NCI-H2171 (cell line): ENCODE results near the gene NIM1K.
"Not testable (repeated sequence)": the region's sequence is repeated elsewhere in the genome, so short reads cannot be mapped to it uniquely, and the experiment has no call there.

Source experiments
- DNase-seq: peaks from one replicate; lab custom pipeline; 2025; lab: John Stamatoyannopoulos, UW

Gene NIM1K

DNA sequence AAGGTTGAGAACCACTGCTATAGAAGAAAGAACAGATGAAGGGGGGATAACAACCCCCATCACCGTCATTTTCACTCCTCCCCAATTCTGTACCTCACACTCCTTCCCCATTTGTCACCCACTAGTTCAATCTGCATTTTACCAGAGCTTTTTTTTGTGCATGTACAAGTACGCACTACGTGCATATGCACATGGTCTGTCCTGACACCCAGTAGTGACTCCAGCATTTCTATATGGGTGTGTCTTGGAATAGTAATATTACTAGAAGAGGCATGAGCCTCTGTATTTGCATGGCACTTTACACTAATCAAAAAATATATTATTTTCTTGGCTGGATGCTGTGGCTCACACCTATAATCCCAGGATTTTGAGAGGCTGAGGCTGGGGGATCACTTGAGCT lies 38.7 kb downstream of the NIM1K start:
- no peak for DNase-seq

GRCh38 chr5:43231977-43232376 lies 40.0 kb downstream of the NIM1K start:
- no peak for DNase-seq

- DNase-seq: no peak
Observed at GRCh38 chr5:43232943-43233833, 41.2 kb downstream of the NIM1K start.

- DNase-seq: no peak
Observed at GRCh38 chr5:43233946-43234345, 41.9 kb downstream of the NIM1K start.

DNA sequence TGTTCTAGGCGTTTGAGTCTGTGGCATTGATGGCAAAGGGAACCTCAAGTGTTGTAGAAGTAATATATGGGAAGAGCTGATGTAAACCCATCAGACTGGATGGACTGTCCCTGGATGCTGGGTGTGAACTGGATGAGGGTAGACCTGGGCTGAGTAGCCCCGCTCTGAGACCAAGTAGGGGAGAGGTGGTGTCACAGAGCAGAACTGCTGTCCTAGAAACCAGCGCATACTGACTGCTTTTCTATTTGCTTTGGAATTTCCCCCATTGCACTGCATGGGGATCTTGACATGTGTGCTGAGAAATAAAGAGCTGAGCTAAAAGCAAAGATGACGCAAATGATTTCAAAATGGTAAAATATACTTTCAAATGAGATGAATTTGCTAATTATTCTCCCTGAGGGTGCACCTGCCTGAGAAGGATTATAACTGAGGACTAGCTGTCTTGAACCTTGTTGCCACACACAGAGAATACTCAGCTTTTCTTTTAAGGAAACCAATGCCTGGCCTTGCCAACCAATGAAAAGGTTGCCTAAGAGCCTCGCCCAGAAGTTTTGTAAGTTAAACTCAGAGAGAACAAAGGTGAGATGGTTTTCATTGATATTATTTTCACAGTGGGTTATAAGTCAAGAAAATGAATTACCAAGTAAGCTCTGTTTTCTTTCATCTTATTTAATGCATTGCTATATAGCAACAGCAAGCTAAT lies 44.8 kb downstream of the NIM1K start:
- DNase-seq: no peak

GRCh38 chr5:43242196-43242595 lies 50.2 kb downstream of the NIM1K start:
- DNase-seq: no peak

DNA sequence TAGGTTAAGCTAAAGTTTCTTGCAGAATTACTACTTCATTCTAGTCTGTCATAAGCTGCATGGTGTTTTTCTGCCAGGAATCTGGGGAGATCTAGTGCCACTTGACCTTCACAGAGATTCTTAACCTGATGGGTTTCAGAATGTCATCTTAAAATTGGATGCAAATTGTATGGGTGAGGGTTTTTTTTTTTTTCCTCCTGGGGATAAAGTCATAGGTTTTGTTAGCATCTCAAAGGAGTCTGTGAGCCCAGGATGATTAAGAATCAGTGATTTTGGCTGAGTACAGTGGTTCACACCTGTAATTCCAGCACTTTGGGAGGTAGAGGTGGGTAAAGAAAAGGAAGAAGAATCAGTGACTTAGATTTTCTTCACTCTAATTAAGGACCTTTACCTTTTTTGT lies 51.2 kb downstream of the NIM1K start:
- no peak for DNase-seq

- no peak for DNase-seq
Observed at GRCh38 chr5:43244823-43245565, 53.0 kb downstream of the NIM1K start.

DNA sequence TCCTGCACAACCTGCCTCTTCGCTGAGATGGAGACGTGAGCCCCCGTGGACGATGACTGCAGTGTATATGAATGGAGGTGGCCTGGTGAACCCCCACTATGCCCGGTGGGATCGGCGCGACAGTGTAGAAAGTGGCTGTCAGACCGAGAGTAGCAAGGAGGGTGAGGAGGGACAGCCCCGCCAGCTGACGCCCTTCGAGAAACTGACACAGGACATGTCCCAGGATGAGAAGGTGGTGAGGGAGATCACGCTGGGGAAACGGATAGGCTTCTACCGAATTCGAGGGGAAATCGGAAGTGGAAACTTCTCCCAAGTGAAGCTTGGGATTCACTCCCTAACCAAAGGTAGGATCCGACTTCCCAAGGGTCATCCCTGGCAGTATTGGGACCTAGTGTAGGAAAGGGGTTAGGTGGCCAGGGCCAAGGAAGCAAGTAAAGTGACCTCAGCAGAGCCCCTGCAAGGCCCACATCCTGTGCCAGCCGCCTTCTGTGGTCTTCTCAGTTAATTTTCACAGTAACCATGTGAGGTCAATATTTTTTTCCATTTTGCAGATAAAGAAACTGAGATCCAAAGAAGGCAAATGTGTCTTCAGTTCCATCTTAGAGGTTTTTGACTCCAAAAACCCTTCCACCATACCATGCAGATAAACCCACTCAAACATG lies 53.8 kb downstream of the NIM1K start:
- DNase-seq: no peak

DNA sequence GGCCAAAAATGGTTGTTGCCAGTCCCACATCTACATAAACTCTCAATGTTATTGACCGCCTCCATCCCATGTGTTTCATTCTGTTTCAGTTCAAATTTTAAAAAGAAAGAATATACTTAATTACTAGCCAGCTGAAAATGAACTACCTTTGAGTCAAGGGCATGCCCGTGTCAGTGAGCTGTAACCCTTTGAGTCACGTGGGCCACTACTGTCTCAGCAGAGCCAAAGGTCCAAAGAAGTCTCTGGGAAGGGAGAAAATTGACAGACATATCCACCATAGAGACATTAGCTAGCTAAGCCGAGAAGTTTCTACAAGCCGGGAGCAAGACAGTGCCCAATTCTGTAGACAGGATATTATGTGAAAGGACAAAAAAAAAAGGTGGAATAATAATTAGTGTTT lies 59.7 kb downstream of the NIM1K start:
- DNase-seq: no peak

GRCh38 chr5:43255704-43256103 lies 63.7 kb downstream of the NIM1K start:
- DNase-seq: no peak

- DNase-seq: no peak
Observed at GRCh38 chr5:43256261-43256966, 64.4 kb downstream of the NIM1K start.

DNA sequence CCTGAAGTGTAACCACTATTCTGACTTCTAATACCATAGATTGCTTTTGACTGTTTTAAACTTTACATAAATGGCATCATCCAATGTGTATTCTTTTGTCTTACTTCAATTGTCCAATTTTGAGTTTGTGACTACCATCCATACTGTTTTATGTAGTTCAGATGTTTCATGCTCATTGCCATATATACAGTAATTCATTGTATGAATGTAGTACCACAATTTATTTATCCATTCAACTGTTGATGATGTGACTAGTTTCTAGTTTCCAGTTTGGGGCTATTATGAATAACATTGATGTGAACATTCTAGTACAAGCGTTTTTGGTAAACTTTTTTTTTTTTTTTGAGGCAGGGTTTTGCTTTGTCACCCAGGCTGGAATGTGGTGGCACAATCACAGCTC lies 66.1 kb downstream of the NIM1K start:
- DNase-seq: no peak

- not testable (repeated sequence) for DNase-seq
Observed at GRCh38 chr5:43262269-43262668, 70.2 kb downstream of the NIM1K start.

- no peak for DNase-seq
Observed at GRCh38 chr5:43268188-43268820, 76.3 kb downstream of the NIM1K start.

DNA sequence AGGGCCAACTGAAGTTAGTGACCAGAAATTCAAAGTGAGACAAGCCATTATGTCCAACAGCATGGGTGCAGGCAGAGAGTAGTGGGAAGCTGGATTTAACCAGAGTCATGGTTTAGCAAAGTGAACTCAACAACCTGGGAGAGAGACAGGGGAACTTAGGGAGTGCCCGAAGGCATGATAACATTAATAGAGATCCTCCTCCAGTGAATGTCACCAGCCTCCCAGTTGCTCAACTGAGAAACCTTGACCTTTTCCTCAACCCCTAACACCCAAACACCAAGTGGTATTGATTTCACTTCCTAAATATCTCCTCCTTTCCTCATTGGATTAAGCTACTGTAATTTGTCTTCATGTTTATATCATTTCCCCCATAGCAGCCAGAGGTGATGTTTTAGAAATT lies 78.6 kb downstream of the NIM1K start:
- DNase-seq: no peak

GRCh38 chr5:43273552-43273951 lies 81.5 kb downstream of the NIM1K start:
- DNase-seq: no peak

DNA sequence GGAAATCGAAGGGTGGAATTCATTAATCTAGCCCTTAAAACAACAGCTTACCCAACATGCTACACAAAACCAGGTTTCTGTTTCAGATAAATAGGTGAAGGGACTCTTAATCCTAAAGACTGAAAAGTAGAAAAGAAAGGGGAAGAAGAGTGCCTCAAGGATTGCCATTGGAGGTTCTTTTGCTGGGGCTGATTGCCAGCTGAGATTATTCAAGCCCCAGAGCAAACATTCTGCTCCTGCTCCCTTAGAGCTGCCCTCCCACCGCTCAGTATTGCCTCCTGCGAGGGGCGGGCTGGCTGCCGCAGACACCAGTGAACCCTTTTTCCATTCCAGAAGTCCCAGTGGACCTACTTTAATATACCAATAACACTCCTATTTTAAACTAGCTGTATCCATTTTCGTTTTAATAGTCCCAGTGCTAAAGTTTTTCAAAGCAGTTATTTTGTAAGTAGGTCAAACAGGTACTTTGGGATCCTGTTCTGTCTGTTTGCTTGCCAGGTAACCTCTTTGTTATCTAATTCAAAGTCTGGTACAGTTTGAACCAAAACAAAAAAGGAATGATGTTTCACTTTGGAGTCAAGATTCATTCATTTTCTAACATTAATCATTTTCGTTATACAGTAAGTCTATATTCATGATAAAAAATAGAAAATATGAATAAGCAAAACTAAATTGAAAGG lies 82.5 kb downstream of the NIM1K start:
- no peak for DNase-seq

- DNase-seq: no peak
Observed at GRCh38 chr5:43275391-43275790, 83.4 kb downstream of the NIM1K start.

DNA sequence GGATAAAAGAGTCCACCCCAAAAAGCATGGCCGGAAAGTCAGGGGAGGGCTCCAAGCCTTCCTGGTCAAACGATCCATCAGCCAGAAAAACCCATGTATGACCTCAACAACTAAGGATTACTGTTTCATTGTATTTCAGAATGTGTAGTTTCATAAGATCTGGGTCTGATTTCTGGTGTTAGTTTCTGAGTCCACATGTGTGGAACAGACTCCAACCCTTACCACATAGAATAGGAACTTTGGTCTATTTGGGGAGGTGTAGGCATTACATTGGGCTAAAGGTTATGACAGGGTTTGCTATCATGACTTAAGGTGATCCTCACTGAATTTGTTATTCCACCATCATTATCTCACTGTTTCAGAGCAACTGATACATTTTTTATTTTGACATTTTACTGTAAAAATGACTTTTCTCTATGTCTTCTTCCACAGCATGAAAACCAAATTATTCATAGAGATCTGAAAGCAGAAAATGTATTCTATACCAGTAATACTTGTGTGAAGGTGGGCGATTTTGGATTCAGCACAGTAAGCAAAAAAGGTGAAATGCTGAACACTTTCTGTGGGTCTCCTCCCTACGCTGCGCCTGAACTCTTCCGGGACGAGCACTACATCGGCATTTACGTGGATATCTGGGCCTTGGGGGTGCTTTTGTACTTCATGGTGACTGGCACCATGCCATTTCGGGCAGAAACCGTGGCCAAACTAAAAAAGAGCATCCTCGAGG lies 87.7 kb downstream of the NIM1K start:
- no peak for DNase-seq
